GM12878 (cell line): ENCODE results near the gene HAP1. TPM values are rescaled to one million over a fixed set of nuclear protein-coding genes. Genes with fewer than 3 reads are reported as not detected.

ENCODE experiments used
- ATAC-seq: fragments of 200-7000 bp; cut with Tn5 transposase; 3 replicates; pipeline ENCODE4 v1.9.1; 2020; ENCODE audit warnings: mild to moderate bottlenecking, moderate library complexity
- BruUV-seq: library from RNA; stranded (reverse); fragments of 400-500 nt; replicated peaks from 2 replicates; lab custom pipeline; 2021; lab: Mats Ljungman, UMichigan
- CTCF ChIA-PET: fragments of 300-600 bp; sonication (Branson Sonifier 250); formaldehyde crosslinking; extraction: SDS; loops from one replicate; lab custom pipeline; 2021; ENCODE audit warnings: inconsistent platforms; lab: Yijun Ruan, JAX
- POLR2A ChIA-PET: fragments of 350-600 bp; formaldehyde crosslinking; extraction: SDS; loops from one replicate; lab custom pipeline; 2021; ENCODE audit warnings: inconsistent platforms; lab: Charles Lee
- RAD21 ChIA-PET: fragments of 300-600 bp; sonication (Branson Sonifier 250); formaldehyde crosslinking; loops from one replicate; lab custom pipeline; 2023; ENCODE audit warnings: antibody characterized with exemption; ENCODE audit not compliant: unreplicated experiment; lab: Charles Lee
- SMC1A ChIA-PET: fragments of 300-600 bp; sonication (Branson Sonifier 250); formaldehyde crosslinking; loops from one replicate; lab custom pipeline; 2023; ENCODE audit not compliant: unreplicated experiment, uncharacterized antibody; lab: Charles Lee
- DNase-seq: peaks from one replicate; pipeline ENCODE4 v3.0.0-alpha.2; 2011; ENCODE audit warnings: low read depth, low spot score
- FAIRE-seq: peaks from 3 replicates; lab custom pipeline; 2011; peaks lifted over from hg19 to GRCh38; lab: Jason Lieb, UNC
- H2AFZ ChIP-seq: 2 replicates; pipeline ENCODE4 v1.6.0; 2011; ENCODE audit warnings: low read depth, low read length, control low read depth; ENCODE audit not compliant: control insufficient read depth
- H3K27ac ChIP-seq: 2 replicates; pipeline ENCODE4 v1.5.1; 2011; ENCODE audit warnings: control low read depth; ENCODE audit not compliant: control insufficient read depth, insufficient read depth
- H3K27me3 ChIP-seq, 2 experiments: replicated peaks in 1 of 2; 2 replicates each; pipeline versions ENCODE4 v1.6.0 to v1.6.1; 2011; ENCODE audit warnings: low read length in 1 of 2; ENCODE audit not compliant: control insufficient read depth in 2 of 2, insufficient read depth in 2 of 2
- H3K36me3 ChIP-seq, 2 experiments: 2 replicates each; pipeline ENCODE4 v1.5.1; 2011; ENCODE audit warnings: low read length in 1 of 2; ENCODE audit not compliant: control insufficient read depth in 2 of 2, insufficient read depth in 2 of 2
- H3K4me1 ChIP-seq: 2 replicates; pipeline ENCODE4 v1.6.1; 2011; ENCODE audit warnings: mild to moderate bottlenecking, low read length, moderate library complexity, mixed read lengths; ENCODE audit not compliant: control insufficient read depth, insufficient read depth
- H3K4me2 ChIP-seq: 2 replicates; pipeline ENCODE4 v1.6.0; 2011; ENCODE audit warnings: control low read depth; ENCODE audit not compliant: control insufficient read depth, insufficient read depth
- H3K4me3 ChIP-seq: fragments of 200-600 bp; sonication (generic); 2 replicates; pipeline ENCODE4 v1.5.1; 2016
- H3K79me2 ChIP-seq: 2 replicates; pipeline ENCODE4 v1.6.0; 2011; ENCODE audit warnings: low read length; ENCODE audit not compliant: control insufficient read depth, insufficient read depth
- H3K9ac ChIP-seq: 2 replicates; pipeline ENCODE4 v1.8.0; 2011; ENCODE audit warnings: low read length, control low read depth, mixed read lengths; ENCODE audit not compliant: control insufficient read depth, insufficient read depth
- H3K9me3 ChIP-seq: replicated peaks from 3 replicates; pipeline ENCODE4 v1.5.1; 2011; ENCODE audit warnings: mild to moderate bottlenecking, low read length; ENCODE audit not compliant: control insufficient read depth, insufficient read depth
- H4K20me1 ChIP-seq: 2 replicates; pipeline ENCODE4 v1.6.0; 2011; ENCODE audit not compliant: control insufficient read depth, insufficient read depth
- BCL11A ChIP-seq: IDR thresholded peaks from 2 replicates; pipeline ENCODE4 v1.6.1; 2011; ENCODE audit warnings: low read depth, low read length
- IRF5 ChIP-seq: fragments of 450-650 bp; IDR thresholded peaks from 2 replicates; pipeline ENCODE4 v1.6.1; 2017; ENCODE audit warnings: borderline replicate concordance
- KDM1A ChIP-seq: fragments of 200-600 bp; sonication (generic); IDR thresholded peaks from 2 replicates; pipeline ENCODE4 v1.6.1; 2016; ENCODE audit warnings: borderline replicate concordance
- MEF2B ChIP-seq: fragments of 450-650 bp; IDR thresholded peaks from 2 replicates; pipeline ENCODE4 v1.6.1; 2018; ENCODE audit warnings: mild to moderate bottlenecking, moderate library complexity; ENCODE audit not compliant: partially characterized antibody, poor library complexity, severe bottlenecking
- MYB ChIP-seq: fragments of 150-350 bp; IDR thresholded peaks from 2 replicates; pipeline ENCODE4 v1.6.1; 2014; ENCODE audit warnings: mild to moderate bottlenecking, low read depth, low read length, borderline replicate concordance
- NBN ChIP-seq: fragments of 450-650 bp; IDR thresholded peaks from 2 replicates; pipeline ENCODE4 v1.6.1; 2016
- PKNOX1 ChIP-seq: fragments of 450-650 bp; IDR thresholded peaks from 2 replicates; pipeline ENCODE4 v1.6.1; 2016; ENCODE audit warnings: mild to moderate bottlenecking
- POU2F2 ChIP-seq: IDR thresholded peaks from 3 replicates; pipeline ENCODE4 v1.6.1; 2011; ENCODE audit warnings: low read depth, mild to moderate bottlenecking, low read length, borderline replicate concordance
- SIN3A ChIP-seq: IDR thresholded peaks from 2 replicates; pipeline ENCODE4 v1.6.1; 2012; ENCODE audit warnings: low read depth, low read length, improper control_type of control experiment
- TARDBP ChIP-seq: IDR thresholded peaks from 2 replicates; pipeline ENCODE4 v1.6.1; 2016; ENCODE audit warnings: borderline replicate concordance
- USF2 ChIP-seq: IDR thresholded peaks from 2 replicates; pipeline ENCODE4 v1.6.1; 2011; ENCODE audit warnings: low read depth, low read length, improper control_type of control experiment, borderline replicate concordance
- WGBS: methylation state at CpG from one replicate; pipeline ENCODE4 v1.1.6; 2016; ENCODE audit warnings: low lambda C conversion rate; ENCODE audit not compliant: insufficient replicate concordance, insufficient coverage; ENCODE audit errors: missing lambda C conversion rate; 5-methylcytosine and 5-hydroxymethylcytosine counted together
- in situ Hi-C: fragments of 300-500 bp; cut with MboI; formaldehyde crosslinking; loops from 9 replicates; pipeline ENCODE4 v1.14.3; 2018; ENCODE audit warnings: mixed read lengths
- intact Hi-C: fragments of 100-400 bp; cut with micrococcal nuclease; formaldehyde crosslinking; loops from one replicate; pipeline ENCODE4 v1.14.2; 2022; ENCODE audit not compliant: unreplicated experiment
- polyA plus RNA-seq, 11 experiments: library from polyadenylated mRNA; depleted of rRNA in 4 of 11; unstranded in 6 of 11; stranded (reverse) in 5 of 11; fragments of >200 nt; fragmentation: Nextera tagmentation in 4 of 11; fragmentation: Illumina TruSeq in 1 of 11; extraction: Ambion mirVana in 4 of 11; extraction: Trizol in 1 of 11; gene quantifications; 1 replicate in 1 of 11; 2 replicates in 10 of 11; pipeline versions ENCODE4 v1.2.1 to v1.2.3, GENCODE V29; 2011 to 2016; ENCODE audit warnings: inconsistent platforms in 2 of 11, missing spikeins in 2 of 11, low read depth in 1 of 11
- total RNA-seq, 4 experiments: library from RNA; depleted of rRNA in 3 of 4; stranded (reverse); fragments of >200 nt in 3 of 4; fragmentation: Illumina TruSeq in 1 of 4; extraction: Trizol in 1 of 4; gene quantifications; 2 replicates each; pipeline versions ENCODE4 v1.2.1 to v1.2.3, GENCODE V29; 2013 to 2021

Gene HAP1
- total and polyA plus RNA-seq, 10 of the 15 experiments (the other 5 are each of a cell fraction or from before 2014, with no cell fraction given): not detected

DNA sequence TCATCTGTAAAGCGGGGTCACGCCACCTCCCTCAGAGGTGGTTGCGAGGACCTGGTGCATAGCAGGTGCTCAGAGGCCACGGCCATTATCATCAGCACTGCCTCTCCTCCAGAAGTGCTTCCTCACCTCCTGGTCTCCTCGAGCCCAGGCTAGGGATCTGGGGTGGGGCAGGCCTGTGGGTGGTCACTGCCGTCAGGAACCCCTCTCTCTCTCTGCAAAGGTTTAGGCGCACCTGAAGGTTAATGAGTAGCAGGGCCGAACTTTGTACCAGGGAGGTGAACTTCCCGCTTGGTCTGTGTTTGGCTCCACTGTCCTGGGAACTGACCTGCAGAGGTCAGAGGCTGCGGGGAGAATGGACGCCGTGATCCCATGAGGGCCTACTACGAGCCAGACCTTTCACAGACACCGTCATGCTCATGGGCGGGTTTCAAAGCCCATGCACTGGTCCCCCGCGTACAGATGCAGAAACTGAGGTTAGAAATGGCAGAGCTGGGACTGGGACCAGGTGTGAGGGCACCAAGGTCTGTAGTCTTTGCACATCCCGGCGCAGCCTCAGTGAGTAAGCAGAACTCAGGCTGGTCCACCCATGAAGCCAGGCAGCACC is 38.2 kb upstream of the HAP1 start:
- peaks cover 4% of the 10 kb centered on the region for H3K79me2 ChIP-seq
- ATAC-seq: no peak
- H3K9ac ChIP-seq: no peak overlapping the region
- ChIA-PET SMC1A (interaction anchor here (2.4 kb wide), 1 partner anchor 13 kb away, joined by 8 read pairs; the partner anchor contains the start of gene JUP), POLR2A (no interaction called here)
- in situ Hi-C loops: no loop called here
- H2AFZ ChIP-seq: no peak overlapping the region
- no peaks in the 10 kb centered on the region for H3K4me1 ChIP-seq
- BruUV-seq: no TSS peak
- H3K36me3 ChIP-seq: no peaks in the 10 kb centered on the region
- H3K27ac ChIP-seq: no peak overlapping the region
- WGBS: 67% methylated on average over 19 of the region's 19 CpGs
- H3K9me3 ChIP-seq: no peaks in the 10 kb centered on the region
- no peaks in the 10 kb centered on the region for H4K20me1 ChIP-seq
- no peak overlapping the region for H3K4me2 ChIP-seq
- DNase-seq: no peak
- H3K27me3 ChIP-seq: no peaks in the 10 kb centered on the region
- FAIRE-seq: no peak
- TF ChIP-seq PKNOX1 (no peak), MEF2B (no peak), SIN3A (no peak), KDM1A (no peak), USF2 (no peak), BCL11A (no peak), POU2F2 (no peak), NBN (no peak), IRF5 (no peak), TARDBP (no peak), MYB (no peak)
- TF ChIP-seq, all 136 proteins: peak for 0
- RAD21 ChIA-PET: interaction anchor here (0.6 kb wide), 1 partner anchor 89 kb away, joined by 3 read pairs; no protein-coding TSS in a partner anchor
- intact Hi-C loops: no loop called here
- no peak overlapping the region for H3K4me3 ChIP-seq
- CTCF ChIA-PET: interaction anchor here (1.3 kb wide), 1 partner anchor 14 kb away, joined by 3 read pairs; the partner anchor contains the start of gene JUP
